ENCODE results near the gene ST3GAL2. TPM values are rescaled to one million over a fixed set of nuclear protein-coding genes. Genes with fewer than 3 reads are reported as not detected.
A peak's percentile ranks its signal among the peaks of the same experiment; 100 is the strongest.

Gene ST3GAL2
- total and polyA plus RNA-seq, 9 of the 15 experiments (the other 6 are each of a cell fraction or from before 2014, with no cell fraction given) = 1.5 to 108 (median 34.3) TPM

DNA sequence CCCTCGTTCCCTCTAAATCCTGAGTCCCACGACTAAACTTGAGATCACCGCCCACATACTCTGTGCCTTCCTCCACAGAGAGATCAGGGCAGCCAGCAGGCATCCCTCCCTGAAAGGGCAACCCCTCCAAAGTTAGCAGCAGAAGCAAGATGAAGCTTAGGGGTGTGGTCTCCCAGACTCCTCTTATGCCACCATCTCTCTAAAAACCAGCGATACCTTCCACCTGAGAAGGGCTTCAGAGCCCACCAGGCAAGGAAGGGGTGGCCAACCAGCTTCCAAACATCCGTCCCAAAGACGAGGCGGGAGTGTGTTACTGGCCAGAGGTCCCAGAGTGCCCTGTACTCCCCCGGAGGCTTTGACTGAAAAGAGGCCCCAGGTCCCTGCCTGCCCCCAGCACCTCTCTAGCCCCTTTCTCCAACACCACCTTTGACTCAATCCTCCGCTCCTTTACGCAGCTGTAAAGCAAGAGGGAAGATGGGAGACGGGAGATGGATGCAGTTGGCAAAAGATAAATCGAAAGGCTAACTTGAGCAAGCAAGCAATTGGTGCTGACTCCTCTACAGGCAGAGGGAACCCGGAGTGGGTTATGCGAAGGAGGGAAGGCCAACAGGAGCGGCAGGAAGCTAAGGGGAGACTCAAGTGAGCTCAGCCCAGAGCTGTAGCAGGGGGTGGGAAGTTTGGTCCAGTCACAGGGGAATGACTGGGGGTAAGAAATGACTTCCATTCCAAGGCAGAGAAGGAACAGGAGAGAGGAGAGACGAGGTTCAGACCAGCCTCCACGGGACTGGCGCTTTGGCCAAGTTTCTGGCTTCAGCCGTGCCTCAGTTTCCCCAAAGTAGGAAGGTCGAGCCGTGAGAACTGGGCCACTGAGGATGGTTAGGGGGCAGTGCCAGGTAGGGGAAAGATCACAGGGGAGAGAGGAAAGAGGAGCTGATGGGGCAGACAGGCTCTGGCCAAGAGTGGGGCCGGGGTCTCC lies 1.0 kb downstream of the ST3GAL2 start:
- Histone ChIP-seq H3K27me3 (ENCODE audit: control insufficient read depth in 2 of 2, insufficient read depth in 2 of 2, low read length in 2 of 2) (no peaks in the 10 kb centered on the region), H3K36me3 (ENCODE audit: control insufficient read depth, insufficient read depth, low read length) (peaks cover 32% of the 10 kb centered on the region), H3K4me3 (peak overlapping the region; percentile 94), H4K20me1 (replicated peaks; ENCODE audit: control insufficient read depth, insufficient read depth, low read length) (0 out of 2 replicates have a peak, but pooled peaks cover 2% of the 10 kb centered on the region), H3K4me1 (replicated peaks in 1 of 2; ENCODE audit: control insufficient read depth in 2 of 2, insufficient read depth in 2 of 2, low read length in 2 of 2) (peaks cover 37 to 45% of the 10 kb centered on the region in 2 experiments), H3K9ac (ENCODE audit: insufficient read depth in 1 of 2, low read depth in 2 of 2, low read length in 2 of 2) (peak overlapping the region; percentile 90 to 92), H3K9me3 (replicated peaks; ENCODE audit: control insufficient read depth, insufficient read depth, low read depth, low read length) (no peaks in the 10 kb centered on the region), H3K4me2 (ENCODE audit: insufficient read depth, low read length) (peak overlapping the region; percentile 92), H3K27ac (ENCODE audit: extremely low read depth, low read depth, low read length) (peak overlapping the region; percentile 93), H2AFZ (ENCODE audit: low read depth, low read length) (no peak overlapping the region), H3K9me1 (ENCODE audit: control insufficient read depth, insufficient read depth, low read length) (no peaks in the 10 kb centered on the region), H3K79me2 (ENCODE audit: control insufficient read depth, insufficient read depth, low read length) (peaks cover 59% of the 10 kb centered on the region)
- peak in 3 of 4 experiments; percentile 13 to 58 (median 25) for DNase-seq (ENCODE audit: extremely low read depth in 1 of 4, low spot score in 3 of 4)
- BruUV-seq (replicated peaks) = no TSS peak
- peak; percentile 16 for ATAC-seq
- ChIA-PET POLR2A (interaction anchor here (0.5 to 2.3 kb wide), 11 partner anchors 10 to 150 kb away, joined by 3 to 14 read pairs (median 3); no protein-coding TSS in a partner anchor), CTCF (ENCODE audit: low intra/inter-chr PET ratio) (interaction anchor here (0.7 kb wide), 1 partner anchor 273 kb away, joined by 3 read pairs; no protein-coding TSS in a partner anchor)
- intact Hi-C loops (cut with micrococcal nuclease) (loop anchor here (1.0 to 2.0 kb wide), 2 partner anchors 10 to 33 kb away; no protein-coding TSS in a partner anchor), in situ Hi-C loops (cut with MboI) (no loop called here)
- WGBS (ENCODE audit: insufficient coverage, low coverage, missing lambda C conversion rate) = 0% methylated on average over 22 of the region's 22 CpGs
- FAIRE-seq = peak; percentile 48
- TF ChIP-seq NFRKB (IDR thresholded peaks at IDR 0.05; ENCODE audit: low read depth) (peak; percentile 60; the same call in 1 of the 2 replicates), COPS2 (conservative IDR thresholded peaks at IDR 0.05) (no peak), HDAC2 (IDR thresholded peaks at IDR 0.05) (no peak), ZNF124 (CRISPR knock-in tag; IDR thresholded peaks at IDR 0.05) (no peak), KHSRP (IDR thresholded peaks at IDR 0.05) (no peak), ZNF431 (CRISPR knock-in tag; IDR thresholded peaks at IDR 0.05) (no peak), ZNF165 (CRISPR knock-in tag; IDR thresholded peaks at IDR 0.05; ENCODE audit: borderline replicate concordance) (no peak), ARID1B (IDR thresholded peaks at IDR 0.05) (peak; percentile 11; the same call in 1 of the 2 replicates), SAP30 (IDR thresholded peaks at IDR 0.05; ENCODE audit: borderline replicate concordance, insufficient read depth, low read depth, low read length, poor library complexity, severe bottlenecking) (peak; percentile 27), BCOR (IDR thresholded peaks at IDR 0.05) (peak; percentile 97)
- TF ChIP-seq, protein P1, sequence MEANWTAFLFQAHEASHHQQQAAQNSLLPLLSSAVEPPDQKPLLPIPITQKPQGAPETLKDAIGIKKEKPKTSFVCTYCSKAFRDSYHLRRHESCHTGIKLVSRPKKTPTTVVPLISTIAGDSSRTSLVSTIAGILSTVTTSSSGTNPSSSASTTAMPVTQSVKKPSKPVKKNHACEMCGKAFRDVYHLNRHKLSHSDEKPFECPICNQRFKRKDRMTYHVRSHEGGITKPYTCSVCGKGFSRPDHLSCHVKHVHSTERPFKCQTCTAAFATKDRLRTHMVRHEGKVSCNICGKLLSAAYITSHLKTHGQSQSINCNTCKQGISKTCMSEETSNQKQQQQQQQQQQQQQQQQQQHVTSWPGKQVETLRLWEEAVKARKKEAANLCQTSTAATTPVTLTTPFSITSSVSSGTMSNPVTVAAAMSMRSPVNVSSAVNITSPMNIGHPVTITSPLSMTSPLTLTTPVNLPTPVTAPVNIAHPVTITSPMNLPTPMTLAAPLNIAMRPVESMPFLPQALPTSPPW (CRISPR knock-in tag; IDR thresholded peaks at IDR 0.05) = peak; percentile 56; the same call in 1 of the 2 replicates
- TF ChIP-seq, protein P2, sequence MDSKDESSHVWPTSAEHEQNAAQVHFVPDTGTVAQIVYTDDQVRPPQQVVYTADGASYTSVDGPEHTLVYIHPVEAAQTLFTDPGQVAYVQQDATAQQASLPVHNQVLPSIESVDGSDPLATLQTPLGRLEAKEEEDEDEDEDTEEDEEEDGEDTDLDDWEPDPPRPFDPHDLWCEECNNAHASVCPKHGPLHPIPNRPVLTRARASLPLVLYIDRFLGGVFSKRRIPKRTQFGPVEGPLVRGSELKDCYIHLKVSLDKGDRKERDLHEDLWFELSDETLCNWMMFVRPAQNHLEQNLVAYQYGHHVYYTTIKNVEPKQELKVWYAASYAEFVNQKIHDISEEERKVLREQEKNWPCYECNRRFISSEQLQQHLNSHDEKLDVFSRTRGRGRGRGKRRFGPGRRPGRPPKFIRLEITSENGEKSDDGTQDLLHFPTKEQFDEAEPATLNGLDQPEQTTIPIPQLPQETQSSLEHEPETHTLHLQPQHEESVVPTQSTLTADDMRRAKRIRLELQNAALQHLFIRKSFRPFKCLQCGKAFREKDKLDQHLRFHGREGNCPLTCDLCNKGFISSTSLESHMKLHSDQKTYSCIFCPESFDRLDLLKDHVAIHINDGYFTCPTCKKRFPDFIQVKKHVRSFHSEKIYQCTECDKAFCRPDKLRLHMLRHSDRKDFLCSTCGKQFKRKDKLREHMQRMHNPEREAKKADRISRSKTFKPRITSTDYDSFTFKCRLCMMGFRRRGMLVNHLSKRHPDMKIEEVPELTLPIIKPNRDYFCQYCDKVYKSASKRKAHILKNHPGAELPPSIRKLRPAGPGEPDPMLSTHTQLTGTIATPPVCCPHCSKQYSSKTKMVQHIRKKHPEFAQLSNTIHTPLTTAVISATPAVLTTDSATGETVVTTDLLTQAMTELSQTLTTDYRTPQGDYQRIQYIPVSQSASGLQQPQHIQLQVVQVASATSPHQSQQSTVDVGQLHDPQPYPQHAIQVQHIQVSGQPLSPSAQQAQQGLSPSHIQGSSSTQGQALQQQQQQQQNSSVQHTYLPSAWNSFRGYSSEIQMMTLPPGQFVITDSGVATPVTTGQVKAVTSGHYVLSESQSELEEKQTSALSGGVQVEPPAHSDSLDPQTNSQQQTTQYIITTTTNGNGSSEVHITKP (IDR thresholded peaks at IDR 0.05; ENCODE audit: partially characterized antibody) = no peak
- TF ChIP-seq, protein P3, sequence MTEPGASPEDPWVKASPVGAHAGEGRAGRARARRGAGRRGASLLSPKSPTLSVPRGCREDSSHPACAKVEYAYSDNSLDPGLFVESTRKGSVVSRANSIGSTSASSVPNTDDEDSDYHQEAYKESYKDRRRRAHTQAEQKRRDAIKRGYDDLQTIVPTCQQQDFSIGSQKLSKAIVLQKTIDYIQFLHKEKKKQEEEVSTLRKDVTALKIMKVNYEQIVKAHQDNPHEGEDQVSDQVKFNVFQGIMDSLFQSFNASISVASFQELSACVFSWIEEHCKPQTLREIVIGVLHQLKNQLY (CRISPR knock-in tag; conservative IDR thresholded peaks at IDR 0.05) = 0 out of 4 replicates have a peak, but pooled peaks of 1 of the 2 experiments have one; percentile 16

All from K562 (cell line).